GM19351 (cell line): Measurements from ENCODE around the gene NPTX2.

ENCODE experiments used
- ATAC-seq: cut with Tn5 transposase; IDR thresholded peaks from one replicate; pipeline ENCODE4 v1.9.1; 2021; ENCODE audit warnings: mild to moderate bottlenecking, moderate library complexity; ENCODE audit not compliant: unreplicated experiment

NPTX2 gene

DNA sequence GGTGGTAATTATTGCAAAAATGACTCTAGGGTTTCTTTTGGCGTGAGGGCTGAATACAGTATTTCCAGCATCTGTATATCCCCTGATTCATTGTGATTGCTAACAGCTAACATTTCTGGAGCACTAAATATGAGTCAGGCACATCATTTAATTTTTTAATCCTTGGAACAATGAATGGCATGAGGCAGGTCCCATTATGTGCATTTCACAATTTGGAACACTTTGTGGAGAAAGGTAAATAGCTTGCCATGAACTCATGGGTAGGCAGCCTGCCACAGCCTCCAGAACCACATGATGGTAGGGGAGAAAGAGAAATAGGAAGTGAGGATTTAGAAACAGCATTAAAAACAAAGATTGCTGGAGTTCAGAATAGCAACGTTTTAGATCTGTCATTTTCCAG is 1.7 kb downstream of the NPTX2 start:
- ATAC-seq, result no peak

DNA sequence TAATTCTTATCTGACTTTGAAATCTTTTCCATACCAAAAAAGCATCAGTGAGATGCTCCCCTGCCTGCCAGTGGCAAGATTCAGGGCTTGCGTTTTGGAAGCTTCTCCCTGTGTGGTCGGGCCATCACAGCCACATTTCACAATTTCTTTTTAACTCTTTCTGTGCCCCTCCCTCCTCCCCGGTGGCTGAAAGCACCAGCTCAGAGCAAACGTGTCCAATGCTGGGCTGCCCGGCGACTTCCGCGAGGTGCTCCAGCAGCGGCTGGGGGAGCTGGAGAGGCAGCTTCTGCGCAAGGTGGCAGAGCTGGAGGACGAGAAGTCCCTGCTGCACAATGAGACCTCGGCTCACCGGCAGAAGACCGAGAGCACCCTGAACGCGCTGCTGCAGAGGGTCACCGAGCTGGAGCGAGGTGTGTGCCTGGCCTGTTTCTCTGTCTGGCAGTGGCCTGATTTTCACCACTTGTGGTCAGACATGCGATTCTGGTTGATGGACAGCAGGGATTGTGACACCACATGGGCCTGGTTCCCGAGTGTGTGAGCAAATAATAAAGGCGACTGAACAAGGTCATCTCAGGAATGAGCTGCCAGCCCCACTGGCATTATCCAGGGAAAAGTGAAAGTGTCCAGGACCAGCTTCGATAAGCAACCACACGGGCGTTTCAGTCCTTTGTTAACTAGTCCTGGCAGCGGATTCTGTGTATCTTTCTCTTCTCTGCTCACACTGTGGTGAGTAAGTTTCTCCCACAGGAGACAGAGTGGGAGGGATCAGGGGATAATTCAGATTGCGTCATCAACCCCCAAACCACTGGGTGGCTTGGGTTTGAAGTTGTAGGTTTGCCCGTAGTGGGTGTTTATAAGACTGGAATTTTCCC is 2.6 kb downstream of the NPTX2 start:
- no peak for ATAC-seq

DNA sequence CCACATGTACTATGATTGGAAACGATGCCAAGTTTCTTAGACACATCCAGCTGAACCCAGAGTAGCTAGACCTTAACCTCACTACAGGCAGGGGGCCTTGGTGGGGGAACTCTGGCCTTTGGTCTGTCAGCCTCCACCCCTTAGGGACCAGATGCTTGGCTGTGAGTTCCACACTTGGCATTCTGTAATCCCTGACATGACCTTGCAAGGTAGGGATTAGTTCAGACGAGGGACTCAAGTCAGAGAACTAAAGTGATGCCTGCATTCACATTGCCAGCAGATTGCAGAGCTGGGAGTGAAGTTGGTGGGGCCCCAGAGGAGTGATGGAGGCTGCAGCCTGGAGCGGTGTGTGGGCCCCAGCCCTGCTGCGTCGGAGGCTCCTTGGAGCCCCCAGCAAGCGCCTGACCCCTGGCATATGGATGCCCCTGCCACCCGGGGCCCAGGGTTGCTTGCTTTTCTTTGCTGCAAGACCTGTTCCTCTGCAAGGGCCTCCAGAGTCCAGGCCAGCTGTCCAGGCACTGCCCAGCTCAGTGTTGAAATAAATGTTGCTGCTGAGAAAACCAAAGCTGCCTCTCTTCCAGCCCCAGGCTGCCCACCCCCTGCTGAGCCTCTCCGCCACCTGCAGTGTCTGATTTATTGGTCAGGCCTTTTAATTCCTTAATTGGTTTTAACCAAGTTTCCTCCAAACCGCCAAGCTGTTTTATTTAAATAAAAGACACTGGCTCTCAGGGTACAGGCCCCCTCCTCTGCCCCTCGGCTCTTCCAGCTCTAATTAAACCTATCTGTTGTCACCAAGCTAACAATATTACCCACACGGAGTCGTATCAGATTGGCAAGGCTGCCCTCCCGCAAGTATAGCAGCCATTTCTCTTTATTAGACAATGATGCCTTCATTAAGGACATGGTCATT is 4.7 kb downstream of the NPTX2 start:
- ATAC-seq, result no peak

DNA sequence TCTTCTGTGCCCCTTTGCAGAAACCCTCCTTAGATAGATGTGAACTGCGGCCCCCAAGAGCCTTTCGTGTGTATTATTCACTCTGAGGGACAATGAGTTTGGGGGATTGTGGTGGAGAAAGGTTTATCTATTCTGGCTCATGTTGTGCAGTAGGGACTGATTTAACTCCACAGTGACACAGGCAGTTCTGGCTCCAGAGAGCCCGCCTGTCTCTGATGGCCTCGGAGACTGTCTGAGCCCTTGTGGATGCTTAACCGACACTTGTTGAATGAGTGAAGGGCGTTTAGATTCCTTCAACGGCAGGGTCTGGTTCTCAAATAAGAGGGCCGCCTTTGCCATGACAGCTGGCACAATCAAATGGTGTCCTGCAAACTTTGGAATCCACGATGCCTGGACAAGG is 5.8 kb downstream of the NPTX2 start:
- no peak for ATAC-seq

DNA sequence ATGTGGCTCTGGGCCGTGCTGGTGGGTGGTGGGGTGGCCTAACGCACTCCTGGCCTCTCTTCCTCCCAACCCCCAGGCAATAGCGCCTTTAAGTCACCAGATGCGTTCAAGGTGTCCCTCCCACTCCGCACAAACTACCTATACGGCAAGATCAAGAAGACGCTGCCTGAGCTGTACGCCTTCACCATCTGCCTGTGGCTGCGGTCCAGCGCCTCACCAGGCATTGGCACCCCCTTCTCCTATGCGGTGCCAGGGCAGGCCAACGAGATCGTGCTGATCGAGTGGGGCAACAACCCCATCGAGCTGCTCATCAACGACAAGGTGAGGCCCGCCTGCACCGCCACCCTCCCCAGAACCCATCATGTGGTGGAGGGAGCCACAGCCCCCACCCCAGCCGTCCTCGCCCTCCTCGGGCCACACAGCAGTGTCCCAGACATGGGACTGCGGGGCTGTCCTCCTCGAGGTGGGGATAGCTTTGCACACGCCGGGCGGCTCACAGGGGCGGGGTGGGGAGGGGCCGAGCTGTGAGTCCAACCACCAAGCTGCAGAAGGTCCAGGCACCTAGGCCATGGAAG is 7.8 kb downstream of the NPTX2 start:
- ATAC-seq, result no peak

DNA sequence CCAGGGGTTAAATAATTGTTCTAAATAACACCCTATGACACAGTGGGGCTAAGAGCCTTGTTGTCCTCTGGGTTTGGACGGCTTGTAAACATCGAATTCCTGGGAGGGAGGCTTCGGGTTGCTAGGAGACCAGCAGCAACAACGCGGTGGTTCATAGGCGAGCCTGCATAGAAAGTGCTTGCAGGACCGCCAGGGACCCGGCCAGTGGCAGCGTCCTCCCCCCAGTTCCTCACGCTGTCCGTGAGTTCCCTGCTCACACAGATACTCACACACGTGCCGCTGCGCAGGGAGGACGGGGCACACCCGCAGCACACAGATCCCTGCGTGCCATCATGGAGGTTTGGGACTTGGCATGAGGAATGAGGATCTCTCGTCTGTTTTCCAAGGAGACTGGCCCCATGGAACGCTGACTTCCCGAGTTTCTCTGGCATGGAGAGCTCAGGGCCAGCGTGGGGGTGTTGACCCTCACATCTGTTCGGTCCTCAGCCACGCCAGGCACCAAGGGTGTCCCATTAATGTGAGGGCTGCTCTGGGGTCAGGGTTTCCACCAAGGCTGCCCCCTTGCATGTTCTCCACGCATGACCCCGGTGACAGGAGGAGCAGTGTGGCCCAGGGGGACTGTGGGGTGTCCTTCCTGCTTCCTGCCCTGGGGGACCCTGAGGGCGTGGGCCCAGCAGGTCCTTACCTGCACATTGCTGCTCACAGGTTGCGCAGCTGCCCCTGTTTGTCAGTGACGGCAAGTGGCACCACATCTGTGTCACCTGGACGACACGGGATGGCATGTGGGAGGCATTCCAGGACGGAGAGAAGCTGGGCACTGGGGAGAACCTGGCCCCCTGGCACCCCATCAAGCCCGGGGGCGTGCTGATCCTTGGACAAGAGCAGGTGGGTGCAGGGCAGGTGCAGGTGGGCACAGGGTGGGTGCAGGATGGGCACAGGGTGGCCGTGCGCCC is 9.7 kb downstream of the NPTX2 start:
- ATAC-seq, result no peak

DNA sequence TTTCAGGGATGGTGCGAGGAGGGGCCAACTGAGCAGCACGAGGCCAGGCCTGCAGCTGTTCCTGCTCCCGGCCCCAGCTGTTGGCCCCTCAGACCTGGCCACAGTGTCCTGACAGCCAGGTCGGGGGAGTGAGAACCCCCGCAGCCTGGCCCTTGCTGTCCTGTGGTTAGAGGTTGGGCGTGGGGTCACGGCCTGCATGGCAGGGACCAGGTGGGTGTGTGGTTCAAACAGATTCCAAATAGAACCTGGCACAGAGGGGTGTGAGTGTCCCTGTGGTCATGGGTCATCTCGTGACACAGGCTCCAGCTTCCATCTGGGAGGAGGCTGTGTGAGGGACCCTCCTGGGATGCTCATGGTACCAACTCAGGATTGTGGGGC is 10.3 kb downstream of the NPTX2 start:
- no peak for ATAC-seq

DNA sequence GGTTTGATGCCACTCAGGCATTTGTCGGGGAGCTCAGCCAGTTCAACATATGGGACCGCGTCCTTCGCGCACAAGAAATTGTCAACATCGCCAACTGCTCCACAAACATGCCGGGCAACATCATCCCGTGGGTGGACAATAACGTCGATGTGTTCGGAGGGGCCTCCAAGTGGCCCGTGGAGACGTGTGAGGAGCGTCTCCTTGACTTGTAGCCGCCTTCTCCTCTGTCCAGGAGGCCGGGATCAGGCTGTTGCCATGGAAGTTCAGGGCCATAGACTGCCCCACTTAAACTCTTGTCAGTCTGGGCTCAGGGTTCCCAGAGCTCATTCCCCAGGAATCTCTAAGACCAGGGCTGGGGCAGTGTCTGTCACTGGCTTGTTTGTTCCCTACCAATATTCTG is 11.3 kb downstream of the NPTX2 start:
- no peak for ATAC-seq

DNA sequence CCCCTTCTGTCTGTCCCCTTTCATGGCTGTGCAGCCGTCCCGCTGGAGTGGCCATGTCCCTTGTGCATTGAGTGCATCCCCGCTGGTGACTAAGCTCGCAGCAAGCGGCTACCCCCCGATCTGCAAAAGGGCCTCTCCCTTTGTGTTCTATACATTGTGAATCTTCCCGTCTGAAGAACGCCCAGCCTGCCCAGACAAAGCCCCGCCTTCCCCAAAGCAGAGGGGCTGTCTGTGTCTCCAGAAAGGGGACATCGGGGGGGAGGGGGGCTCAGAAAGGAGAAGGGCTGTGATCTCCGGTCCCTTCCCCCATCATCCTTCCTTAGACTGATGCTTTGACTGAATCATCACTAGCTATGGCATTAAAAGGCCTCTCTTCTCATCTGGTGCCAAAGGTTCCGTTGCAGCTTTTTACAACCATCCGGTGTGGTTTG is 11.9 kb downstream of the NPTX2 start:
- no peak for ATAC-seq

DNA sequence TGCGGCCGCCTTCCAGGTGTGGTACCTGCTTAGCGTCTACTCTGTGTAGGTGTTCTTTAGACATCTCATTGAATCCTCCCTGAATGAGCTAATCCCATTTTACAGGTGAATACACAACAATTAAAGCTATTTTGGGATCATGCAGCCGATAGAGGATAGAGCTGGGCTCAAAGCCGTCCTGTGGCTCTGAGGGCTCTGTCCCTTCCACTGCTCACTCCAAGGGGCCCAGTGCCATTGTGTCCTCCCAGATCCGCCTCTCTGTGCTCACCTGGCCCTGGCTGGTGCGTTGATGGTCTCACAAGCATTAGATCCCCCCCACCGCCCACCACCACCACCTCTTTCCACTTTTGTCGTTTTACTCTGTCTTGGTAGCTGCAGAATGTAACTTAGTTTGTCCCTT is 13.1 kb downstream of the NPTX2 start:
- no peak for ATAC-seq

DNA sequence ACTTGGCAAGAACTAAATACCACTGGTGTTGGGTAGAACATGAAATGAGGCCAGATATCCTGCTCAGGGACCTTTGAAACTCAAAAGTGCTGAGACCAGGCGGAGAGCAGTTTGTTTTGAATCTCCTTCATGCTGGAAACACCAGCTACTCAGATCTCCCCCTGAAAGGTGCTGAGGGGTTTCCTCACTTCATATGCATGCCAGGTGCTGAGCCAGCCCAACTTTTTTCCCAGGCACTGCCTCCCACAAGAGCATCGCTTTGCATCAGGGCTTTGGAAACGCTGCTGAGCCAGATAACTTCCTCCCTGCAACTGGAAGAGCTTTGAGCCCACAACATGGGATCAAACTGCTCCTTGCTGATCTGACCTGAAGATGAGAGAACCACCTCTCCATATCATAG is 13.7 kb downstream of the NPTX2 start:
- no peak for ATAC-seq

DNA sequence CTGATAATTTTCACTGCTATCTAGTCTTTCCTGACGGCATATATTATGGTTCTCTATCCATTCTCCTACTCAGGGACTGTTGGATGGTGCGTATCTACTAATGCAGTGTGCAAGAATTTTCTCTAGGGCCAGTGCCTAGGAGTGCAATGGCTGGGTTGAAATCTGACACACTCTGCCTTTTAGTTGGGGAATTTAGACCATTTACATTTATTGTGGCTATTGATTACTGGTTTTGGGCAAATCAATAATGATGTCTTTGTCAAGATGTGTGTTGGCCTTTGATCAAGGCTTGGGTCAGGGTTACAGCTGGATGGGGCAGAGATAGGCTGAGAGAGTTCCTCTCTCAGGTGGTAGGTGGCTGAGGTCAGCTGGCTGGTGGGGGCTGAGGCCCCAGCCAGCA is 21.8 kb downstream of the NPTX2 start:
- ATAC-seq, result no peak

DNA sequence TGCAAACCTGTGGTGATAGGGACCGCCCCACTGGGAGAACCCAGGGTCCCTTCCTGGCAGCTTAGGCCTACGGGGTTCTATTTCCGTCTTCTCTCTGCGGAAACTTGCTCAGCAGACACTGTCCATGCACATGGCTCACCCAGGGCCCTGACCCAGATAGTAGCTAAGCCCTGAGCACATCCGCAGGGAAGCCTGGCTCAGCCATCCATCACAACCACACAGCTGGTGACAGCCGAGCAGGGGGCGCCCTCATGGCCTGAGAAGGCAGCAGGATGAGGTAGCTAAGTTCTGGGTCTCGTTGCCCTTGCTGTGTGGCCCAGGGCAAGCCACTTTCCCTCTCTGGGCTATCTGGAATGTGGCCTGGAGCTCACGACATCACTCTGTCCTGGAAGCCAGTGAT is 23.3 kb downstream of the NPTX2 start:
- no peak for ATAC-seq

DNA sequence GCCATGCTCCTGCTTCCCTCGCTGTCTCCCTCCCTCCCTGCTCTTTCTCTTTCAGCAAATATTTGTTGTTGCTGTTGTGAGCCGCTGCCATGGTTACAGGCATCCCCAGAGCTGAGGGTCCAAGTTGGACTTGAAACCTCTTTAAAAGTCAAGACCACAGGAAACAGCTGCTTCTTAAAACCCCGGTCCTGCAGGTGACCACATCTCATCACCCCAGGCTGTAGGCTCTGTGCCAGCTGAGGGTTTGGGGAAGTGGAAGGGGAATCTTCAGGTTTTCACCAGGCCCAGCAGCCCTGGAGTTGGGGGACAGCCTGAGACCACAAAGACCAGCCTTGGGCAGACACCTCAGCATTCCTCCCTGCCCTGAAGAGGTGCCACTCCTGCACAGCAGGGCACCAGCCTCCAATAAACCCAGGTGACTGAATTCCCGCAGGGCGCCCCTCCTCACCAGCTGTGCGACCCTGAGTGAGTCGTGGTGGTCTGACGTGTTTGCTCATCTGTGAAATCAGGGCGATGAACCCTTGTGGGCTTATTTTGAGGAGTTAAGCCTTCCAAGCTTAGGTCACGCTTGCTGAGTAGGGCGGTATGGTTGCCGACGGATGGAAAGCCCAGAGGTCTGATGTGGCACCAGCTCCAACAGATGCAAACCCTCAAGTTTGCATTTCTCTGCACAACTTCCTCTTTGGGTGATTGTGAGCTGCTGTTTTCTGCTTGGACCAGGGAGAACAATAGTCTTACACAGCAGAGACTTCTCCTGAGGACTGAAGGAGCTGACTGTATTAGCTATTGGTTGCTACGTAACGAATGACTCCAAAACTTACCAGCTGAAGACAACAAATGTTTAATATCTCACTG is 24.8 kb downstream of the NPTX2 start:
- ATAC-seq, result peak; percentile 74

DNA sequence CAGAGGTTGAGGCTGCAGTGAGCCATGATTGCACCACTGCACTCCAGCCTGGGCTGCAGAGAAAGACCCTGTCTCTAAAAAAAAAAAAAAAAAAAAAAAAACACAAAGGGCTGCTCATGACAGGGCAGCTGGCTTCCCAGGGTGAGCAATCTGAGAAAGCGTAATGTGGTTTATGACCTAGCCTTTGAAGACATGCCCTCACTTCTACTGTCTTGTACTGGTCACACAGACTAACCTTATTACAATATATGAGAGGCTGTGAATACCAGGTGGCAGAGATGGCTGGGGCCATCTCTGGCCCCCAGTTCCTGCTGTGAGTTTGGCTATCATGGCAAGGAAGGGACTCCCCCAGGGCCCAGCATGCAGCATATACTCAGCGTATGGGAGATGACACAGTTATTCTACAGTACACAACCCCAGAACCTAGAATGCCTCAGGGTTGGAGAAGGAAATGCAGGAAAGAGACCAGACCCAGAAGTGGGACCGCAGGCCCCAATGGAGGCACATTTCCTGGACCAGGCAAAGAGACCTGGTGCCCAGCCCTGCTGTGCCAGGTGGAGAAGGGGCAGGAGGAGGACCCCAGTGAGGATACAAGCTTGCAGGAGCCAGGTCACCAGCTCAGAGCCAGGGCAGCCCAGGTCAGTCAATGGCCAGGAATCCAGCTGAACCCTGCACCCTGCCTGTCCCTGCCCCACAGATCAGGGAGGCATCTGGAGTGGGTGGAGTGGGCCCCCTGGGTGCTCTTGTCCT is 26.3 kb downstream of the NPTX2 start:
- ATAC-seq, result peak; percentile 26

DNA sequence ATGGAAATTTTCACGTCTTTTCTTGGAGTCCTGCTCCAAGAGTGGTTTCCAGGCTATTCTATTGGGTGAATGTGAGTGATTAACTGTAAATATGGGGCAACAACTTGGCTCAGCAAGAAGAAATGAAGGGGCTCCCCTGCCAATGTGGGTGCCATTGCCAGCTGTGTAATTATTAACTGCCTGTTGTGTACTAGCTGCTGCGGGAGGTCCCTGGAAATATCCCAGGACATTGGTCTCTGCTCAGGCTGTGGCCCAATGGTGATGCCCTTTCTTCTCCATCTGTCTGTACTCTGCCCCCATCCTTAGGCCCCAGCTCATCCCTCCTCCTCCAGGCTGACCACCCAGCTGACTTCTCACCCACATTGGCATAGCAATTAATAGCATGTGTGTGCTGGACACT is 29.4 kb downstream of the NPTX2 start:
- no peak for ATAC-seq

DNA sequence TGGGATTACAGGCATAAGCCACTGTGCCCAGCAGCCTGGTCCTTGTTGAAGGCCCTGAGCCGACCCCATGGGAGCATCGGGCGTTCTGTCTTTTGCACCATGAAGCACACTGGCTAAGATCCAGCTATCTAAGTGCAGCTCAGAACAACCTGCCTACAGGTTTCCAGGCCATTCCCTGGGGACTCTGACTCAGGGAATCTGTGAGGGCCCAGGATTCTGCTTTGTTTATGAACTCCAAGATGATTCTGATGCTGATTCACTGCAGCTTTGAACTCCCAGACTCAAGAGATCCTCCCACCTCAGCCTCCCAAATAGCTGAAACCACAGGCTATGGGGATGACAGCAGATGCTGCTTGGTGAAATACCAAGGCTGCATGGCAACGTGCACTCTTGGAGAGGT is 30.2 kb downstream of the NPTX2 start:
- ATAC-seq, result no peak

DNA sequence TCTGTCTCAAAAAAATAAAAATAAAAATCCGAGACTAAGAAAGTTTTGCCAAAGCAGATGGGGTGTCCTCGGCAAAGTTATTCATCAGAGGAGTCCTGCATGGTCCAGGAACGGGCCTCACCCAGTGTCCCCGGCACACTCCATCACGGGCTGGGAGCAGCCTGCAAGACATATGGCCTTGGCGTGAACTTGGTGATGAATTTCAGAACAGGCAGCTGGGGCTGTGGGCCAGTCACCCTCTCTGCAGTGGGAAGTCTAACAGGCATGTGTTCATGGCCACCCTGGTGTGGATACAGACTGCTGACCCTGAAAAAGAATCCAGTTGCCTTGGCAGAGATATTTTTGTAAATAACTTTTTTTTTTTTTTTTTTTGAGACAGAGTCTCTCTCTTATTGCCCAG is 34.7 kb downstream of the NPTX2 start:
- no peak for ATAC-seq
